Right renal cortex interstitium (tissue), 3 donors: ENCODE data around the gene BIRC6. TPM values are rescaled to one million over a fixed set of nuclear protein-coding genes. Genes with fewer than 3 reads are reported as not detected.

Experiments
- DNase-seq, 3 donors: peaks; one replicate each; pipeline ENCODE4 v3.0.0-alpha.2; 2013; ENCODE audit warnings: low read depth in 3 of 3, low spot score in 2 of 3
- polyA plus RNA-seq, 3 donors: library from polyadenylated mRNA; unstranded; fragments of 120-200 nt; gene quantifications; one replicate each; pipeline ENCODE4 v1.2.1, GENCODE V29; 2013; ENCODE audit not compliant: insufficient read length in 3 of 3

Gene BIRC6
- polyA plus RNA-seq, 3 donors = 66.2 to 84.6 (median 77.9) TPM

GRCh38 chr2:32656069-32656468, 299.2 kb downstream of the BIRC6 start:
- DNase-seq = no peak

GRCh38 chr2:32663864-32664263, 307.0 kb downstream of the BIRC6 start:
- DNase-seq = no peak

- DNase-seq = no peak
Measured at GRCh38 chr2:32666704-32667103, 309.9 kb downstream of the BIRC6 start.

DNA sequence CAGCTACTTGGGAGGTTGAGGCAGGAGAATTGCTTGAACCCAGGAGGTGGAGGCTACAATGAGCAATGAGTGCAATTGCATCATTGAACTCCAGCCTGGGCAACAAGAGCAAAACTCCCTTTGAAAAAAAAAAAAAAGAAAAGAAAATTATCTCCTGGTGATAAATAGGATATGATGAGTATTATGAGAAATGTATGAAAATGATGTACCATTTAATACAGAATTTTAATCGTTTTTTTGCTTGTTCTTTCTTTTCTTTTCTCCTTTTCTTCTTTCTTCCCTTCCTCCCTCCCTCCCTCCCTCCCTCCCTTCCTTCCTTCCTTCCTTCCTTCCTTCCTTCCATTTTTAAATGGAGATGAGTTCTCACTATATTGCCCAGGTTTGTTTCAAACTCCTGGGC, 311.4 kb downstream of the BIRC6 start:
- no peak for DNase-seq

Other genes with a start within 250 kb of the BIRC6 start
- 10 to 100 TPM; 27.3 to 29.3 (median 27.7) TPM for gene SLC30A6, start 191.2 kb upstream of the BIRC6 start, polyA plus RNA-seq
- 1 to 10 TPM in 2 of 3 donors, under 1 TPM in 1; 1.00 to 1.1 (median 1.0) TPM for gene NLRC4, start 92.1 kb upstream of the BIRC6 start, polyA plus RNA-seq
- 10 to 100 TPM; 65.7 to 71.9 (median 67.2) TPM for gene YIPF4, start 79.1 kb upstream of the BIRC6 start, polyA plus RNA-seq